HEK293T (cell line): ENCODE measurements around the gene NSA2.

Source experiments
- BHLHE40 ChIP-seq: fragments of 450-650 bp; IDR thresholded peaks from 2 replicates; pipeline ENCODE4 v1.6.1; 2016; ENCODE audit warnings: mild to moderate bottlenecking, moderate library complexity, borderline replicate concordance
- CTBP1 ChIP-seq: fragments of 450-650 bp; IDR thresholded peaks from 2 replicates; pipeline ENCODE4 v1.6.1; 2016; ENCODE audit warnings: borderline replicate concordance
- ELF4 ChIP-seq: fragments of 450-650 bp; IDR thresholded peaks from 2 replicates; pipeline ENCODE4 v1.6.1; 2017; ENCODE audit warnings: antibody characterized with exemption
- FOXA1 ChIP-seq: fragments of 450-650 bp; IDR thresholded peaks from 2 replicates; pipeline ENCODE4 v1.6.1; 2016; ENCODE audit warnings: mild to moderate bottlenecking
- FOXK2 ChIP-seq: fragments of 450-650 bp; IDR thresholded peaks from 2 replicates; pipeline ENCODE4 v1.6.1; 2016; ENCODE audit warnings: mild to moderate bottlenecking
- FOXM1 ChIP-seq: fragments of 450-650 bp; IDR thresholded peaks from 2 replicates; pipeline ENCODE4 v1.6.1; 2017; ENCODE audit warnings: mild to moderate bottlenecking, borderline replicate concordance
- HDGF ChIP-seq: fragments of 450-650 bp; IDR thresholded peaks from 2 replicates; pipeline ENCODE4 v1.6.1; 2017; ENCODE audit warnings: antibody characterized with exemption, borderline replicate concordance
- L3MBTL2 ChIP-seq: fragments of 450-650 bp; conservative IDR thresholded peaks from 2 replicates; pipeline ENCODE4 v1.6.1; 2016; ENCODE audit warnings: mild to moderate bottlenecking
- LEF1 ChIP-seq: fragments of 450-650 bp; IDR thresholded peaks from 2 replicates; pipeline ENCODE4 v1.6.1; 2017; ENCODE audit warnings: mild to moderate bottlenecking, borderline replicate concordance
- PKNOX1 ChIP-seq: fragments of 450-650 bp; IDR thresholded peaks from 2 replicates; pipeline ENCODE4 v1.6.1; 2016
- SP1 ChIP-seq: fragments of 450-650 bp; IDR thresholded peaks from 2 replicates; pipeline ENCODE4 v1.6.1; 2017
- SUZ12 ChIP-seq: fragments of 450-650 bp; IDR thresholded peaks from 2 replicates; pipeline ENCODE4 v1.6.1; 2016; ENCODE audit warnings: mild to moderate bottlenecking
- TARDBP ChIP-seq: fragments of 450-650 bp; IDR thresholded peaks from 2 replicates; pipeline ENCODE4 v1.6.1; 2016
- ZNF384 ChIP-seq: fragments of 450-650 bp; IDR thresholded peaks from 2 replicates; pipeline ENCODE4 v1.6.1; 2016

DNA sequence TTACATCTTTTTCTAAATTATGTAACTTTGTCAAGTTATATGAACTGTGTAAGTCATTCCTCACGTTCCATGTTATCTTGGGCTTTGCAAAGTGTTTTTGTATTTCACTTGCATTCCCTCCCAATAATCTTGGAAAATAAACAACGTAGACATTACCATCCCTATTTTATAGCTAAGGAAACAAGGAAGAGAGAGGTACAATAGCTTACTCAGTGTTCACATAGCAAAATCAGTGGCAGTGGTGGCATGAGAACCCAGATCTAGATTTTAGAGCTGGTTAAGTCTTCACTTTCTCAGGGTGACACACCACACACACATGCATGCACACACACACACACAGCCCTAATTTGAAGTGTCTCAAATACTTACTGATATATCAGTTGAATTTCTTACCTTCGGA is 34.1 kb downstream of the NSA2 start:
- no peak for TF ChIP-seq FOXK2
- TF ChIP-seq TARDBP: no peak
- no peak for TF ChIP-seq LEF1
- TF ChIP-seq ZNF384: no peak
- TF ChIP-seq L3MBTL2: no peak
- no peak for TF ChIP-seq HDGF
- TF ChIP-seq FOXM1: no peak
- no peak for TF ChIP-seq SP1
- TF ChIP-seq SUZ12: no peak
- TF ChIP-seq FOXA1: no peak
- TF ChIP-seq CTBP1: no peak
- no peak for TF ChIP-seq BHLHE40
- TF ChIP-seq PKNOX1: no peak
- no peak for TF ChIP-seq ELF4
